Measurements from ENCODE around the gene PIK3R4. TPM values are rescaled to one million over a fixed set of nuclear protein-coding genes. Genes with fewer than 3 reads are reported as not detected.

The PIK3R4 gene
- total RNA-seq, 4 donors from 2014 or later = 15.4 to 27.3 (median 24.0) TPM

- peaks cover 10 to 73% (median 30%) of the 10 kb centered on the region in 3 donors for H3K4me1 ChIP-seq
- peaks cover 0 to 44% (median 0%) of the 10 kb centered on the region in 3 donors for H3K36me3 ChIP-seq
- H3K27ac ChIP-seq = no peak overlapping the region
- no peaks in the 10 kb centered on the region for H3K27me3 ChIP-seq
- H3K9me3 ChIP-seq = no peaks in the 10 kb centered on the region
- H3K4me3 ChIP-seq = no peak overlapping the region
- WGBS, 2 donors = 87 to 98% methylated on average over 2 of the region's 2 CpGs
- TF ChIP-seq POLR2A (IDR thresholded peaks at IDR 0.05) = no peak
- no peak for TF ChIP-seq CTCF (IDR thresholded peaks at IDR 0.05)
- intact Hi-C loops (cut with DNase I) = no loop called here
- no peak for DNase-seq
These were observed 3.3 kb downstream of the PIK3R4 start for GRCh38 chr3:130743354-130743753.

GRCh38 chr3:130741946-130742610 is 4.6 kb downstream of the PIK3R4 start:
- Histone ChIP-seq H3K27me3 (no peaks in the 10 kb centered on the region), H3K4me1 (peaks cover 10 to 70% (median 30%) of the 10 kb centered on the region in 3 donors), H3K27ac (no peak overlapping the region), H3K9me3 (no peaks in the 10 kb centered on the region), H3K36me3 (peaks cover 0 to 50% (median 0%) of the 10 kb centered on the region in 3 donors), H3K4me3 (no peak overlapping the region)
- no peak for DNase-seq
- TF ChIP-seq CTCF (IDR thresholded peaks at IDR 0.05) = no peak
- no peak for TF ChIP-seq POLR2A (IDR thresholded peaks at IDR 0.05)
- 88 to 89% methylated on average over 4 to 6 of the region's 6 CpGs for WGBS, 2 donors
- intact Hi-C loops (cut with DNase I) = no loop called here

- intact Hi-C loops (cut with DNase I) = no loop called here
- TF ChIP-seq POLR2A (IDR thresholded peaks at IDR 0.05) = no peak
- TF ChIP-seq CTCF (IDR thresholded peaks at IDR 0.05) = no peak
- H3K27ac ChIP-seq = no peak overlapping the region
- no peak overlapping the region for H3K4me3 ChIP-seq
- H3K27me3 ChIP-seq = no peaks in the 10 kb centered on the region
- peaks cover 0 to 71% (median 0%) of the 10 kb centered on the region in 3 donors for H3K36me3 ChIP-seq
- H3K9me3 ChIP-seq = no peaks in the 10 kb centered on the region
- DNase-seq = no peak
- H3K4me1 ChIP-seq = peaks cover 0 to 53% (median 22%) of the 10 kb centered on the region in 3 donors
These were observed 6.8 kb downstream of the PIK3R4 start for GRCh38 chr3:130739848-130740247.

- Histone ChIP-seq H3K9me3 (no peaks in the 10 kb centered on the region), H3K27me3 (no peaks in the 10 kb centered on the region), H3K27ac (no peak overlapping the region), H3K36me3 (peaks cover 0 to 71% (median 4%) of the 10 kb centered on the region in 3 donors), H3K4me1 (peaks cover 0 to 37% (median 12%) of the 10 kb centered on the region in 3 donors), H3K4me3 (no peak overlapping the region)
- DNase-seq = no peak
- 93 to 94% methylated on average over 4 of the region's 4 CpGs for WGBS, 2 donors
- TF ChIP-seq POLR2A (IDR thresholded peaks at IDR 0.05) = no peak
- TF ChIP-seq CTCF (IDR thresholded peaks at IDR 0.05) = no peak
- intact Hi-C loops (cut with DNase I) = no loop called here
These were observed 8.4 kb downstream of the PIK3R4 start for GRCh38 chr3:130738241-130738640.

- H3K4me1 ChIP-seq = peaks cover 0 to 31% (median 7%) of the 10 kb centered on the region in 3 donors
- no peak for TF ChIP-seq POLR2A (IDR thresholded peaks at IDR 0.05)
- TF ChIP-seq CTCF (IDR thresholded peaks at IDR 0.05) = no peak
- DNase-seq = no peak
- H3K36me3 ChIP-seq = peaks cover 0 to 71% (median 4%) of the 10 kb centered on the region in 3 donors
- H3K4me3 ChIP-seq = no peak overlapping the region
- WGBS, 2 donors = 59 to 79% methylated on average over 2 of the region's 2 CpGs
- H3K27ac ChIP-seq = no peak overlapping the region
- intact Hi-C loops (cut with DNase I) = no loop called here
- H3K27me3 ChIP-seq = no peaks in the 10 kb centered on the region
- H3K9me3 ChIP-seq = no peaks in the 10 kb centered on the region
These were observed 9.0 kb downstream of the PIK3R4 start for GRCh38 chr3:130737622-130738021.
